ENCODE data around the gene COX18. TPM values are rescaled to one million over a fixed set of nuclear protein-coding genes. Genes with fewer than 3 reads are reported as not detected.

COX18 gene
- total and polyA plus RNA-seq, 2 of the 4 experiments (the other 2 are of a cell fraction): 8.0 to 22.0 TPM

DNA sequence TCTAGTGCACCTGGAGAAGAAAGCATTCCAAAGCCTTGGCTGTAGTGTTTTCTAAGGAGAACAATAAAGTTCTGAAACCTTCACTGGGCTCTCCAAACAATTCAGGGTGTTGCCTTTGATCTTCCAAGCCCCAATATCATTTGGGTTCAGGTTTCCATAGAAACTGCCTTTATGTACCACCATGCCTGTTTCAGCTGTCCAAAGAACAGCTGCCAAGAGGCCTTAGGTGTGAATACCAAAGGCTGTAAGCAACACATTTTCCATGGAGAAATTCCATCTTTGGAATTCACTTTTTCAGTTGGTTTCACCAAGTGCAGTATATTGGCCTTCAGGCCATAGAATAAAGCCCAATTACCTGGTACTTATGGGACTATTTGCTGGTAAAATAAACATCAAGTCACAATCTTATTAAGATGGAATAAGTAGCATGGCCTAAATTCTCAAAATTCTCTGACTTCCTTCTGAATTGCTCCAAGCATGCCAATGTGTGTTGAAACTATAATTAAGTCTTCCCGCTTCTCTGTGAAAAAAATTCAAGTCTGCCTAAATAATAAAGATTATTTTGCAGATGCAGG is 61.9 kb downstream of the COX18 start:
- DNase-seq: no peak
- Histone ChIP-seq H3K56ac (ENCODE audit: extremely low read depth, insufficient read depth, low read length) (no peak overlapping the region), H2BK15ac (ENCODE audit: low read depth, low read length) (no peak overlapping the region), H3K79me1 (ENCODE audit: low read depth in 1 of 2, low read length in 2 of 2) (no peaks in the 10 kb centered on the region), H4K8ac (ENCODE audit: low read depth in 2 of 2, low read length in 2 of 2) (no peak overlapping the region), H2AK9ac (replicated peaks; ENCODE audit: low read depth, low read length, poor library complexity) (no peak overlapping the region), H3K9me1 (ENCODE audit: insufficient read depth, low read length) (no peaks in the 10 kb centered on the region), H2BK120ac (ENCODE audit: low read depth, low read length) (no peak overlapping the region), H3K23ac (ENCODE audit: low read depth, low read length) (no peak overlapping the region), H4K91ac (ENCODE audit: insufficient read depth, low read depth, low read length) (no peak overlapping the region), H4K5ac (ENCODE audit: low read depth, low read length) (no peak overlapping the region), H2AFZ (replicated peaks; ENCODE audit: low read length, poor library complexity) (no peak overlapping the region), H3K4me1 (ENCODE audit: control insufficient read depth, insufficient read depth, low read length) (no peaks in the 10 kb centered on the region), H3K9me3 (ENCODE audit: control insufficient read depth, insufficient read depth, low read length) (peaks cover 7% of the 10 kb centered on the region; the same call in 1 of the 2 replicates), H3K36me3 (ENCODE audit: control insufficient read depth, insufficient read depth, low read length) (no peaks in the 10 kb centered on the region), H4K20me1 (ENCODE audit: insufficient read depth, low read length) (no peaks in the 10 kb centered on the region), H2BK20ac (ENCODE audit: low read depth, low read length) (no peak overlapping the region), H3K27me3 (ENCODE audit: control insufficient read depth, insufficient read depth, low read length) (peaks cover 4% of the 10 kb centered on the region), H3K18ac (ENCODE audit: low read depth, low read length) (no peak overlapping the region), H2AK5ac (ENCODE audit: low read depth, low read length) (no peak overlapping the region), H3K27ac (ENCODE audit: insufficient read depth, low read length) (no peak overlapping the region), H3K4me3 (ENCODE audit: insufficient read depth, low read depth, low read length) (no peak overlapping the region), H3K9ac (ENCODE audit: low read depth, low read length) (no peak overlapping the region), H3K4ac (ENCODE audit: low read depth, low read length) (no peak overlapping the region), H2BK5ac (ENCODE audit: low read depth, low read length, poor library complexity, severe bottlenecking) (no peak overlapping the region), H3K4me2 (ENCODE audit: low read depth, low read length) (no peak overlapping the region), H3K14ac (replicated peaks; ENCODE audit: low read depth, low read length) (no peak overlapping the region)
- ChIA-PET CTCF (no interaction called here), POLR2A (ENCODE audit: unreplicated experiment) (no interaction called here)
- dilution Hi-C loops (cut with HindIII; ENCODE audit: low sequenced_read_pairs, unreplicated experiment) (no loop called here), intact Hi-C loops (cut with micrococcal nuclease) (no loop called here), in situ Hi-C loops (cut with MboI; ENCODE audit: low sequenced_read_pairs) (no loop called here)
- BruUV-seq (replicated peaks): no TSS peak
- no peak for ATAC-seq (ENCODE audit: low read depth)
- no CpG with 5 or more reads among the region's 1 CpG for WGBS, 2 experiments (ENCODE audit: extremely low coverage in 2 of 2, insufficient read length in 1 of 2)
- TF ChIP-seq RCOR1 (IDR thresholded peaks at IDR 0.05; ENCODE audit: insufficient replicate concordance, low read length) (no peak), BHLHE40 (IDR thresholded peaks at IDR 0.05; ENCODE audit: low read depth, low read length) (no peak), ELK1 (IDR thresholded peaks at IDR 0.05; ENCODE audit: borderline replicate concordance, low read depth, low read length) (no peak), SMC3 (IDR thresholded peaks at IDR 0.05; ENCODE audit: low read depth, low read length) (no peak), CHD1 (IDR thresholded peaks at IDR 0.05; ENCODE audit: low read depth, low read length) (no peak), MAZ (IDR thresholded peaks at IDR 0.05; ENCODE audit: borderline replicate concordance, low read depth, low read length) (no peak), FOS (IDR thresholded peaks at IDR 0.05; ENCODE audit: low read depth, low read length) (no peak), RFX5 (IDR thresholded peaks at IDR 0.05; ENCODE audit: low read depth, low read length) (no peak), MXI1 (IDR thresholded peaks at IDR 0.05; ENCODE audit: borderline replicate concordance, low read depth, low read length) (no peak), NFE2L2 (IDR thresholded peaks at IDR 0.05; ENCODE audit: low read depth, low read length) (no peak), RAD21 (IDR thresholded peaks at IDR 0.05; ENCODE audit: low read length) (no peak), CEBPB (IDR thresholded peaks at IDR 0.05; ENCODE audit: low read depth, low read length) (no peak), POLR2A (IDR thresholded peaks at IDR 0.05; ENCODE audit: low read depth, low read length) (no peak), MAFK (IDR thresholded peaks at IDR 0.05; ENCODE audit: low read depth, low read length) (no peak)
- TF ChIP-seq, protein P1, sequence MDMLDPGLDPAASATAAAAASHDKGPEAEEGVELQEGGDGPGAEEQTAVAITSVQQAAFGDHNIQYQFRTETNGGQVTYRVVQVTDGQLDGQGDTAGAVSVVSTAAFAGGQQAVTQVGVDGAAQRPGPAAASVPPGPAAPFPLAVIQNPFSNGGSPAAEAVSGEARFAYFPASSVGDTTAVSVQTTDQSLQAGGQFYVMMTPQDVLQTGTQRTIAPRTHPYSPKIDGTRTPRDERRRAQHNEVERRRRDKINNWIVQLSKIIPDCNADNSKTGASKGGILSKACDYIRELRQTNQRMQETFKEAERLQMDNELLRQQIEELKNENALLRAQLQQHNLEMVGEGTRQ (IDR thresholded peaks at IDR 0.05; ENCODE audit: low read depth, low read length): no peak
- TF ChIP-seq, protein P2, sequence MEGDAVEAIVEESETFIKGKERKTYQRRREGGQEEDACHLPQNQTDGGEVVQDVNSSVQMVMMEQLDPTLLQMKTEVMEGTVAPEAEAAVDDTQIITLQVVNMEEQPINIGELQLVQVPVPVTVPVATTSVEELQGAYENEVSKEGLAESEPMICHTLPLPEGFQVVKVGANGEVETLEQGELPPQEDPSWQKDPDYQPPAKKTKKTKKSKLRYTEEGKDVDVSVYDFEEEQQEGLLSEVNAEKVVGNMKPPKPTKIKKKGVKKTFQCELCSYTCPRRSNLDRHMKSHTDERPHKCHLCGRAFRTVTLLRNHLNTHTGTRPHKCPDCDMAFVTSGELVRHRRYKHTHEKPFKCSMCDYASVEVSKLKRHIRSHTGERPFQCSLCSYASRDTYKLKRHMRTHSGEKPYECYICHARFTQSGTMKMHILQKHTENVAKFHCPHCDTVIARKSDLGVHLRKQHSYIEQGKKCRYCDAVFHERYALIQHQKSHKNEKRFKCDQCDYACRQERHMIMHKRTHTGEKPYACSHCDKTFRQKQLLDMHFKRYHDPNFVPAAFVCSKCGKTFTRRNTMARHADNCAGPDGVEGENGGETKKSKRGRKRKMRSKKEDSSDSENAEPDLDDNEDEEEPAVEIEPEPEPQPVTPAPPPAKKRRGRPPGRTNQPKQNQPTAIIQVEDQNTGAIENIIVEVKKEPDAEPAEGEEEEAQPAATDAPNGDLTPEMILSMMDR (conservative IDR thresholded peaks at IDR 0.05; ENCODE audit: low read depth, low read length): no peak
